ENCODE measurements around the gene GREM1.

Gene GREM1

DNA sequence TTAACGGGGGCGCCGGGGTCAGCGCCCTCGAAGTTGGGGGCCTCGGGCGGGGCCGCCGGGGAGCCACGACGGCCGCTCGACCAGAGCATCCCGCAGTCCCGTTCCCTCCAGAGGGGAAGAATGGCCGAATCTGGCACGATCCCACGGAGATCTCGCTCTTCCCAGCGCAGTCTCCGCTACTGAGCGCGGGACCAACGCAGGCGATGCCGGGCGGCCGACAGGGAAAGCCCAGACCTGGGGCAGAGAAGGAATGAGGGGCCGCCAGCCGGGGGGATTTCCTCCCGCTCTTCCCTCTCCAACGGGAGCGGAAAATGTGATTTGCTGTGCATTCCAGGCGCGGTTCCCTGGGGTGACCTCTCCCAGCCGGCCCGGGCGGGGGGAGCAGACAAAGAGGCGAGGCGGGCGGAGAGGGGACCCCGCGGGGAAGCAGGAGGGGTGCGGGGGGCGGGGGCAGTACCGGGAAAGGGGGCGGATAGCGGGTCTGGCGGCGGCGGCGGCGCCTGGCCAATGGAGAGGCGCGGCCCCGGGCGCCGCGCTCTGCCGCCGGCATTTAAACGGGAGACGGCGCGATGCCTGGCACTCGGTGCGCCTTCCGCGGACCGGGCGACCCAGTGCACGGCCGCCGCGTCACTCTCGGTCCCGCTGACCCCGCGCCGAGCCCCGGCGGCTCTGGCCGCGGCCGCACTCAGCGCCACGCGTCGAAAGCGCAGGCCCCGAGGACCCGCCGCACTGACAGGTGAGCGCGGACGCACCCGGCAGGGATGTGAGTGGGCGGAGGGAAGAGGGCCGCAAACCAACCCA, at the start of gene GREM1:
GREM1 (plus strand) TSS at position 579 of the 801 bp plus-strand sequence. CDS start 12,687 bp downstream, outside the sequence.
- H3K4me3 ChIP-seq (ENCODE audit: low read depth, low read length) = no peak within 1 kb of the TSS; the same call in 1 of the 2 replicates
- TF ChIP-seq, protein P1, sequence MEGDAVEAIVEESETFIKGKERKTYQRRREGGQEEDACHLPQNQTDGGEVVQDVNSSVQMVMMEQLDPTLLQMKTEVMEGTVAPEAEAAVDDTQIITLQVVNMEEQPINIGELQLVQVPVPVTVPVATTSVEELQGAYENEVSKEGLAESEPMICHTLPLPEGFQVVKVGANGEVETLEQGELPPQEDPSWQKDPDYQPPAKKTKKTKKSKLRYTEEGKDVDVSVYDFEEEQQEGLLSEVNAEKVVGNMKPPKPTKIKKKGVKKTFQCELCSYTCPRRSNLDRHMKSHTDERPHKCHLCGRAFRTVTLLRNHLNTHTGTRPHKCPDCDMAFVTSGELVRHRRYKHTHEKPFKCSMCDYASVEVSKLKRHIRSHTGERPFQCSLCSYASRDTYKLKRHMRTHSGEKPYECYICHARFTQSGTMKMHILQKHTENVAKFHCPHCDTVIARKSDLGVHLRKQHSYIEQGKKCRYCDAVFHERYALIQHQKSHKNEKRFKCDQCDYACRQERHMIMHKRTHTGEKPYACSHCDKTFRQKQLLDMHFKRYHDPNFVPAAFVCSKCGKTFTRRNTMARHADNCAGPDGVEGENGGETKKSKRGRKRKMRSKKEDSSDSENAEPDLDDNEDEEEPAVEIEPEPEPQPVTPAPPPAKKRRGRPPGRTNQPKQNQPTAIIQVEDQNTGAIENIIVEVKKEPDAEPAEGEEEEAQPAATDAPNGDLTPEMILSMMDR (IDR thresholded peaks at IDR 0.05; ENCODE audit: insufficient read depth, low read depth, low read length, missing control alignments) = no peak
- DNase-seq (ENCODE audit: low read depth) = no peak

DNA sequence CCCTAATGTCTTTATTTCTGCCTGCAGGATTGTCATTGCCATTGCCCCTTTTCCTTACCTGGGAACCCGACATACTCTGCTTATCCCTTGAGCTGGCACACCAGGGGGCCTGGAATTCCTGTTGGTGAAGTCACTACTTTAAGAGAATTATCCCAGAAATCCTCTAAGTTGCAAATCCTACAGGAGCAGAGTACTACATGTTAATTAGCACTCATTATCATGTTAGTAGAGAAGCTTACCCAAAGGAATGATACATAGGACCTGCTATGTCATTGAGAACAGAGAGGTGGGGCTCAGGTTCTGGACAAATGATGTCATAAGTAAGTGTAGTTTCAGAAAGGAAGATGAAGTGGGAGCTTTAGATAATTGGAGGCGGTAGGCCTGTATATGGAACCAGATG, 48.9 kb upstream of the GREM1 start:
- no peak overlapping the region for H3K4me3 ChIP-seq (ENCODE audit: low read depth, low read length)
- TF ChIP-seq, protein P1 (IDR thresholded peaks at IDR 0.05; ENCODE audit: insufficient read depth, low read depth, low read length, missing control alignments) = no peak
- no peak for DNase-seq (ENCODE audit: low read depth)

DNA sequence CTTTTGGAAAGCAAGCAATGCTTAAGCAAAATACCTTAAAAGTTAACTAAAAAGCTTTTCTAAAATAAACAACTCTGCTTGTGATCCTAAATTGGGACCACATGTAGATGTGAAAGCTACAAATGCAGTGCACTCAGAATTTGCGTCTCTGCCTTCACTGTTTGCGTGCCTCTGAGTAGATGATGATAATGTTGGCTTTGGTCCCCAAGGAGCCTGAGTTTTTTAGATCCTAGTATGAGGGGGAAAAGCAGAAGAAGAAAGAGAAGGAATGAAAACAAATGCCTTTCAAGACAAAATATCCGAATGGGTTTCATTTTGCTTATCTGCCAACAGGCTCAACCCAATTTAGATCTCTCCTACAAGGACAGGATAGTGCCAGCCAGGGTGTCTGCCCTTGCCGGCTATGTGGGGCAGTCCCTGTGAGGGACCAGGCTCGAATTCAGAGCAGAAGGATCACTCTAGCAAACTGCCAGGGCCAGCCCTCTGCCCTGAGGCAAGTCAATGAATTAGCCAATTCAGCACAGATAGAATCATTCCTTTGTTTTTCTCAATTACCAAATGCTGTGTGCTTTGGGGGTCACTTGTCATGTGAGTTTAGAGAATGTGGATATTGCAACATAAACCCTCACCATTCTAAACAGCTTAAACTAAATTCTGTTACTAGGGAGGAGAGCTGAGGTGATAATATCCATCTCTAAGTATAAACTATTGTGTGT, 47.8 kb upstream of the GREM1 start:
- no peak for DNase-seq (ENCODE audit: low read depth)
- TF ChIP-seq, protein P1 (IDR thresholded peaks at IDR 0.05; ENCODE audit: insufficient read depth, low read depth, low read length, missing control alignments) = no peak
- H3K4me3 ChIP-seq (ENCODE audit: low read depth, low read length) = no peak overlapping the region

DNA sequence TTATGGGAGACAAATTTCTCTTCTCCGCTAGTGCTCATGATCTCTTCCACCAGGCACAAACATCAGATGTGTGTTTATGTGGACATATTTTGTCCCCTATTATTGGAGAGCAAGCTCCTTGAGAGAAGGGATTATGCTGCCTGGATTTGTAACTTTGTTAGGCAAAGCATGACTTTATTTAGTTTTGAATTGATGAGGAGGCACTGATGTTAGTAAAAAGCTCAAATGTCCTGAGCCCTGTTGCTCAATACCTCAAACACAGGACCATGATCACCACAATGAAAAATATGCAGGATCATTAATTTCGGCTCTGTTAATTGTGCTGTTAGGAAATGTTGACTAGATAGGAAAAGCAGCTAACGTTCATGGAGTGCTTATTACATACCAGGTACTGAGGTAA, 47.2 kb upstream of the GREM1 start:
- TF ChIP-seq, protein P1 (IDR thresholded peaks at IDR 0.05; ENCODE audit: insufficient read depth, low read depth, low read length, missing control alignments) = no peak
- no peak overlapping the region for H3K4me3 ChIP-seq (ENCODE audit: low read depth, low read length)
- no peak for DNase-seq (ENCODE audit: low read depth)

DNA sequence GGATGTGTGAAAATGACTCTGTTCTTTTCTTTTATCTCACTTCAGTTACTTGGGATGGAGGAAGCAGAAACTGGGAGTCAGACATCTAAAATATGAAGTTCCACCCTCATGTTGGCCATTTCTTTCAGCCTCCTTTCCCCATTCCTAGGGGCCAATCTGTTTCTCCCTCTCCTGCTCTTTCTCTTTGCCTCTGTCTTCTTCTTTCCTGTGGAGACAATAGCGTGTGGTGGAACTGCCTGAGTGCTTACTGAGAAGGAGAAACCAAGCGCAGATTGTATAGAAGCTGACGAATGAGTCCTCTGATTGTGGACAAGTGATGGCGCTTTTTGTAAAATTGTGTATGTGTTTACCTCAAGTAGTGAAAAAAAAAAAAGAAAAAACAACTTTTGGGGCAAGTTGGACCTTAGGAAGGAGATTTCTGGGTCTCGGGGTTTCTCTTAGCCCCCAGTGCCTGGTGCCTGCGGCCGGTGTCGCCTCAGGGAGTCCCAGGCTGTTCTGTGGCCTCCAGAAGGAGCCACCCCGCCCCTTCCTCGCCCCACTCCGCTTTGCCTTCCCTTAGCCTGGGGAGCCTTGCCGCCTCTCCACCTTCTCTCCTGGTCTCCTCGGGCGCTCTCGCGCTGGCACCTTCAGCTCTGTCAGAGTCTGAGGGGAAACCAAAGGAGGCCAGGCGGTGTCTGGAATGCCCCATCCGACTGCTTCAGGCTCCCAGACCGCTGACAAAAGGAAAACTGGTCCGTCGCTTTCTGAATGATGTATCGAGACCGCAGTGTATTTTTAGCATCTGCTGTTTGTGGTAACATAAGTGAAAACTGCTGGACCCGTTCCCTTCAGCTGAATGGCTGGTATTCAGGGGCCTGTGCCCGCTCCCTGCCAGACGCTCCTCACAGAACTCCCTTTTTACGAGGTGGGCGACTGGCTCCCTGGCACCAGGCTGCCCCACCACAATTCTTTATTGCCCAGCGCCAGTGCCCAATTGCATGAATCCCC, 46.2 kb upstream of the GREM1 start:
- DNase-seq (ENCODE audit: low read depth) = no peak
- no peak overlapping the region for H3K4me3 ChIP-seq (ENCODE audit: low read depth, low read length)
- TF ChIP-seq, protein P1 (IDR thresholded peaks at IDR 0.05; ENCODE audit: insufficient read depth, low read depth, low read length, missing control alignments) = no peak

DNA sequence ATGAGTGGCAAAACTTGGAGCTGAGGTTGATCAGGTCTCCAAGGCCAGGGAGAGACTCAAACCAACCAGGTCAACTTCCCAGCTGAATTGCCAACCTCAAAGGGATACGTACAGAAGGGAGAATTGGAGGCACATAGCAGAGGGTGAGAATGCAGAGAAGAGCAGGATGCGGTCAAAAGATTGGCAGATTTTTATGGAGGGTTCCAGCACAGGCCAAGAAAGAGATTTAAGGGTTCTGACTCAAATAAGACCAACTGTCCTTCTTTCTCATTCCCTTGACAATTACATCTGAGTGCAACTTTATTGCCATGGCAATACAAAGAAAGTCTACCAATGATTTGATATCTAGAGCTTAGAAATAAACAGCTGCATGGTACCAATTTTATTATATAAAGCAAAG, 43.1 kb upstream of the GREM1 start:
- no peak for DNase-seq (ENCODE audit: low read depth)
- TF ChIP-seq, protein P1 (IDR thresholded peaks at IDR 0.05; ENCODE audit: insufficient read depth, low read depth, low read length, missing control alignments) = no peak
- no peak overlapping the region for H3K4me3 ChIP-seq (ENCODE audit: low read depth, low read length)

All from GM12865 (cell line).